GM10266 (cell line): Measurements from ENCODE around the gene EIF5A.
A peak's percentile ranks its signal among the peaks of the same experiment; 100 is the strongest.

Experiments
- DNase-seq: peaks from one replicate; pipeline ENCODE4 v3.0.0; 2012; ENCODE audit errors: extremely low spot score
- CTCF ChIP-seq: IDR thresholded peaks from 2 replicates; pipeline ENCODE4 v1.5.1; 2012; ENCODE audit warnings: mild to moderate bottlenecking, low read depth; ENCODE audit not compliant: control insufficient read depth, insufficient read depth; ENCODE audit errors: missing control alignments

EIF5A gene

GRCh38 chr17:7281074-7281952 is 26.1 kb upstream of the EIF5A start, which contains the start of gene SLC2A4:
SLC2A4 (plus strand) TSS chr17:7281718; CDS start chr17:7281935, 217 bp downstream.
- no peak for TF ChIP-seq CTCF
- peak; percentile 97 for DNase-seq

- DNase-seq, result peak; percentile 19
- TF ChIP-seq CTCF, result no peak
Observed at GRCh38 chr17:7281953-7282751, 25.3 kb upstream of the EIF5A start.

GRCh38 chr17:7282752-7283321 is 24.6 kb upstream of the EIF5A start:
- TF ChIP-seq CTCF, result no peak
- DNase-seq, result peak; percentile 15

- no peak for DNase-seq
- no peak for TF ChIP-seq CTCF
Observed at GRCh38 chr17:7283471-7284216, 23.8 kb upstream of the EIF5A start.

GRCh38 chr17:7284911-7285310 is 22.5 kb upstream of the EIF5A start:
- DNase-seq, result no peak
- TF ChIP-seq CTCF, result no peak

- no peak for DNase-seq
- TF ChIP-seq CTCF, result no peak
Observed at GRCh38 chr17:7285679-7286078, 21.7 kb upstream of the EIF5A start.
